Lower leg skin (tissue), 3 donors: Measurements from ENCODE around the gene TTC29.

Experiments
- POLR2A ChIP-seq, 2 donors: fragments of 450-650 bp; IDR thresholded peaks; one replicate each; pipeline ENCODE4 v1.6.1; 2016 to 2017; ENCODE audit warnings: antibody characterized with exemption in 2 of 2, mild to moderate bottlenecking in 1 of 2, moderate library complexity in 1 of 2
- TF ChIP-seq, protein P1 (sequence below), 3 donors: fragments of 450-650 bp; IDR thresholded peaks; one replicate each; pipeline ENCODE4 v1.5.1; 2016; ENCODE audit warnings: antibody characterized with exemption in 3 of 3, mild to moderate bottlenecking in 3 of 3, moderate library complexity in 2 of 3

- TF ChIP-seq, protein P1, sequence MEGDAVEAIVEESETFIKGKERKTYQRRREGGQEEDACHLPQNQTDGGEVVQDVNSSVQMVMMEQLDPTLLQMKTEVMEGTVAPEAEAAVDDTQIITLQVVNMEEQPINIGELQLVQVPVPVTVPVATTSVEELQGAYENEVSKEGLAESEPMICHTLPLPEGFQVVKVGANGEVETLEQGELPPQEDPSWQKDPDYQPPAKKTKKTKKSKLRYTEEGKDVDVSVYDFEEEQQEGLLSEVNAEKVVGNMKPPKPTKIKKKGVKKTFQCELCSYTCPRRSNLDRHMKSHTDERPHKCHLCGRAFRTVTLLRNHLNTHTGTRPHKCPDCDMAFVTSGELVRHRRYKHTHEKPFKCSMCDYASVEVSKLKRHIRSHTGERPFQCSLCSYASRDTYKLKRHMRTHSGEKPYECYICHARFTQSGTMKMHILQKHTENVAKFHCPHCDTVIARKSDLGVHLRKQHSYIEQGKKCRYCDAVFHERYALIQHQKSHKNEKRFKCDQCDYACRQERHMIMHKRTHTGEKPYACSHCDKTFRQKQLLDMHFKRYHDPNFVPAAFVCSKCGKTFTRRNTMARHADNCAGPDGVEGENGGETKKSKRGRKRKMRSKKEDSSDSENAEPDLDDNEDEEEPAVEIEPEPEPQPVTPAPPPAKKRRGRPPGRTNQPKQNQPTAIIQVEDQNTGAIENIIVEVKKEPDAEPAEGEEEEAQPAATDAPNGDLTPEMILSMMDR (IDR thresholded peaks at IDR 0.05) = no peak
- TF ChIP-seq POLR2A (IDR thresholded peaks at IDR 0.05) = no peak
Observed at GRCh38 chr4:146776691-146777090, 169.0 kb downstream of the TTC29 start.
